Amniotic epithelial cell (primary cell): ENCODE data around the gene TSHZ2.
"Not testable (repeated sequence)": the region's sequence is repeated elsewhere in the genome, so short reads cannot be mapped to it uniquely, and the experiment has no call there.

ENCODE experiments used
- DNase-seq: peaks from one replicate; pipeline ENCODE4 v3.0.0-alpha.2; 2010; ENCODE audit warnings: low read depth

The TSHZ2 gene

DNA sequence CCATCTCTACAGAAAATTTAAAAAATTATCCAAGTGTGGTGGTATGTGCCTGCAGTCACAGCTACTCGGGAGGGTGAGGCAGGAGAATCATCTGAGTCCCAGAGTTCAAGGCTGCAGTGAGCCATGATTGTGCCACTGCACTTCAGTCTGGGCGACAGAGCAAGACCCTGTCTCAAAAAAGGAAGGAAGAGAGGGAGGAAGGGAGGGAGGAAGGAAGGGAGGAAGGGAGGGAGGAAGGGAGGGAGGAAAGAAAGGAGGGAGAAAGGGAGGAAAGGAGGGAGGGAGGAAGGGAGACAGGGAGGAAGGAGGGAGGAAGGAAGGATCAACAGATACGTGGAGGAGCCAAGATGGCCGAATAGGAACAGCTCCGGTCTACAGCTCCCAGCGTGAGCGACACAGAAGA is 531.4 kb downstream of the TSHZ2 start:
- DNase-seq = no peak

DNA sequence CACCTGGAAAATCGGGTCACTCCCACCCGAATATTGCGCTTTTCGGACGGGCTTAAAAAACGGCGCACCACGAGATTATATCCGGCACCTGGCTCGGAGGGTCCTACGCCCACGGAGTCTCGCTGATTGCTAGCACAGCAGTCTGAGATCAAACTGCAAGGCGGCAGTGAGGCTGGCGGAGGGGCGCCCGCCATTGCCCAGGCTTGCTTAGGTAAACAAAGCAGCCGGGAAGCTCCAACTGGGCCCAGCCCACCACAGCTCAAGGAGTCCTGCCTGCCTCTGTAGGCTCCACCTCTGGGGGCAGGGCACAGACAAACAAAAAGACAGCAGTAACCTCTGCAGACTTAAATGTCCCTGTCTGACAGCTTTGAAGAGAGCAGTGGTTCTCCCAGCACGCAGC is 531.9 kb downstream of the TSHZ2 start:
- not testable (repeated sequence) for DNase-seq

DNA sequence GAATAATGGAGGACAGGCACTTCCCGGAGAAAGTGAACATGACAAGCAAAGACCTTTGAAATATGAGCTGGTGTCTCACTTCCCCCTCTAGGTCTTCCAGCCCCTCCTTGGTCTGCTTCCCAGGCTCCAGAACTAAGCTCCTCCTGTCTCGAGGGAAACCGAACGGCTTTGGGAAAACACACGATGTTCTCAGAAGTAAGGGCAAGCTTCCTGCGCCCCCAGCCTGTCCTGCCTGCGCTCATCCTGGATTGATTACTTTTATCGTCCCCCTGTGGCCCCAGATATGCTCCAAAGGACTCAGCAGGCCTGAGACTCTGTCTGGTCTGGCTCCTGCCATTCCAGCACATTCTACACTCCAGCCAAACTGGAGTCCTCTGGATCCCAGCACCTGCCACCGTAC is 538.1 kb downstream of the TSHZ2 start:
- no peak for DNase-seq

DNA sequence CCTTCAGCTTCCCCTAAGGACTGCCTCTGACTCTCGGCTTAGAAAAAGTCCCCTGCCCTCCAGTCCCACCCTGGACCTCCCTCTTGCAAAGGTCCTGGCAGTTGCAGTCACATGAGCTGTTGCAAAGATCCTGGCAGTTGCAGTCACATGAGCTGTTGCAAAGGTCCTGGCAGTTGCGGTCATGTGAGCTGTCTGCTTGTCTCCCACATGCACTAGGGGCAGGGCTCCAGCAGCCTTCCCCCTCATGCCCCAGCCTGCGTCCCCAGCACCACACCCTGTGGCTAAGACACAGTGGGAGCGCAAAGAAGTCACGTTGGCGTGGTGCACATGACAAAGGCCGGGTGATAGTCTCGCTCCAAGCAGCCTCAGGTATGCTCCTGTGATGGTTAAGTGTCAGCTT is 538.5 kb downstream of the TSHZ2 start:
- DNase-seq = no peak

DNA sequence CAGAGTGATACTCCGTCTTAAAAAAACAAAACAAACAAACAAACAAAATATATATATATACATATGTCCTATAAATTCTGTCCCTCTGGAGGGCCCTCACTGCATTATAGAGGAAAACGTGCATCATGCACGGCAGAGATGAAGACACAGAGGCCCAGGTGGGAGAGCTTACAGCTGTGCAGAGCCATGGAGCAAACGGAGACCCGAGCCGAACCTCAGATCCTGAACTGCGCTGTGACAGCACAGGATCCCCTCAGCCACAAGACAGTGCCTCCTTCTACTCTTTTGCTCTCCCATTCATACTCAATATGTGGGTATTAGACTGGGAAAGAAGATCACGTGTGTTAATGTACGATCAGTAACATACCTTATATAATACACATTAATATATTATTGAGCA is 539.9 kb downstream of the TSHZ2 start:
- no peak for DNase-seq

DNA sequence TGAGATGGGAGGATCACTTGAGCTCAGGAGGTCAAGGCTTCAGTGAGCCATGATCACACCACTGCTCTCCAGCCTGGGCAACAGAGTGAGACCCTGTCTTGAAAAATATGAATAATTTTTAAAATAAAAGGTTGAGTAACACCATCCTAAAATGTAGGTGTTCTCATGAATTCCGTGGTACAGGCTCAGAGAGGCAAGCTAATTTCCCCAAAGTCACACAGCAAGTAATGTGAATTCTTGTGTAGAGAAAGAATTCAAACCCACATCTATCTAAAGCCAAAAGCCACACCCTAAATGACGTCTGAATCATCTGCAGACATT is 541.0 kb downstream of the TSHZ2 start:
- no peak for DNase-seq

DNA sequence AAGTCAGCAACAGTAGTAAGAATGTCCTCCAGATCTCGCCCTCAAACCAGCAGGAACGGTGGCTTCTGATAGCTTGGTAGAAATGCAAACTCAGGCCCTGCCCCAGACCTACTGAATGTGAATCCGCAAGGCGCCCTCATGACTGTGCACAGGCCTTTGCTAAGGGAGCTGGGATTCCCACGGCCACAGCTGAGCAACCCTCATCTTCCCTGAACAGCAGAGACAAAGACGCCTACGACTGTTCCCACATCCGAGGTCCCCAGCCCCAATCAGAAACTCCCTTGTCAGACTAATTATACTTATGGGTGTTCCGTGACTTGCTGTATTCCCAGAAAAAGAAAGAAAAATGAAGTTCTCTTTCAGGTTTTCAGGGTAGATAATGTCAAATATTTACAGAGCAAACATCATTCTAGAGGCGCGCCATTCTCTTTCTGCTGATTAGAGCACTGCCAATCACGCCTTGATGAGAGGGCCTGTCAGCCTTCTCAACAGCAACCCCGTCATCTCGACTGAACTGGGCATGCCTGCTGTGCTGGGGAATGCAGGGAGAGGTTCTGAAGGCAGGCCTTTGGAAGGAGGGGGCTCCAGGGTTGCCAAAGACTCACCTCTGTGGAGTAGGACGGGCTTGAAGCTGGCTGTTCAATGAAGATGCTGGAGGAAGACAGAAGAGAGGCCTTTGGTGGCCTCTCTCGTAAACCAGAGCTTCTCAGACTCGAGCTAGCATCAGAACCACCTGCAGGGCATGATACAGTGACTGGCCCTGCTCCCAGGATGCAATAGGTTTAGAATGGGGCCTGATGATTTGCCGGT is 541.5 kb downstream of the TSHZ2 start:
- DNase-seq = no peak

DNA sequence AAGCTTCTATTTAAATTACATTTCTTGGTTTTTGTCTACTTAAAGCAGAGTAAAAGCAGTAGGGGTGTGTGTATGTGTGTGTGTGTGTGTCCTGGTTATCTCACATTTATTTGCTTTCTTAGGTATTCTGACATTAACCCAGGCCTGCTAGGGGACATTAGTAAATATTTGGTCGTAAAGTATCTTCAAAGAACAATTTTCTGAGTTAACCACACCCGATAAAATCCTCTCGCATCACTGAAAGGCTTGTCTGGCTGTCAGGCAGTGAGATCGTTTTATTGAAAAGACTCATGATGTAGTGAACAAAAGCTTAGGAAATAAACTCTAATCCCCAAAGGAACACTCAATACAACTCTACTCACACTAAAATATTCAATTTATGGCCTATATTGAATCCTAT is 543.6 kb downstream of the TSHZ2 start:
- DNase-seq = no peak

DNA sequence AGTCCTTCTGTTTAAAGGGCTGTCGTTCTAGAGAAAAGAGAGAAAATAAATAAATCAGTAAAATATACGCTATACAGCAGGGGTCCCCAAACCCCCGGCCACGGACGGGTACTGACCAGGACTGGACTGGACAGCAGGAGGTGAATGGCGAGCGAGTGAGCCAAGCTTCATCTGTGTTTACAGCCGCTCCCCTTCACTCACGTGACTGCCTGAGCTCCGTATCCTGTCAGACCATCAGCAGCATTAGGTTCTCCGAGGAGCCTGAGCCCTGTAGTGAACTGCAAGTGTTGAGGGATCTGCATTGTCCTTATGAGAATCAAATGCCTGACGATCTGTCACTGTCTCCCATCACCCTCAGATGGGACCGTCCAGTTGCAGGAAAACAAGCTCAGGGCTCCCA is 545.0 kb downstream of the TSHZ2 start:
- DNase-seq = no peak

DNA sequence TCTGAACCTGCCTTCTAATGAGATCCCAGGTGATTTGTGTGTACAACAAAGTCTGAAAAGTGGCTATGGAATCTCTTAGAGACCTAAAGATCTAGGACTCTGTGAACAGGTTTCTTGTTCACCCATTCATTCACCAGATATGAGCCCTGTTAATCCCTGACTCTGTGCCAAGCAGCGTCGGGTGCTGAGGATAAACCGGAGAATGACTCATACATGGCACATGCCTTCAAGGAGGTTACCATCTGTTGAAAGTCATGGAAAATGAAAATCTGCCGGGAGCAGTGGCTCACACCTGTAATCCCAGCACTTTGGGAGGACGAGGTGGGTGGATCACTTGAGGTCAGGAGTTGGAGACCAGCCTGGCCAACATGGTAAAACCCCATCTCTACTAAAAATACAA is 549.3 kb downstream of the TSHZ2 start:
- peak; percentile 56 for DNase-seq

DNA sequence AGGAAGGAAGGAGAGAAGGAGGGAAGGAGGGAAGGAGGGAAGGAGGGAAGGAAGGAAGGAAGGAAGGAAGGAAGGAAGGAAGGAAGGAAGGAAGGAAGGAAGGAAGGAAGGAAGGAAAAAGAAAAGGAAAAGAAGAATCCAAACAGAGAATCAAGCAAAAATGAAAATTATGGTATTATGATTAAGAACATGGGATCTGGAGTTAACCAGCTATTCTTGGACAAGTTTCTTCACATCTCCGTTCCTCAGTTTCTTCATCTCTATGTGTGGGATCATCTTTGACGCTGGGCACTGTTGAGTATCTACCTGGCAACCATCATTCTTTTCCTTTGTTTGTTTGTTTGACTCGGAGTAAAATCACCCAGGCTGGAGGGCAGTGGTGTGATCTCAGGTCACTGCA is 549.9 kb downstream of the TSHZ2 start:
- no peak for DNase-seq

DNA sequence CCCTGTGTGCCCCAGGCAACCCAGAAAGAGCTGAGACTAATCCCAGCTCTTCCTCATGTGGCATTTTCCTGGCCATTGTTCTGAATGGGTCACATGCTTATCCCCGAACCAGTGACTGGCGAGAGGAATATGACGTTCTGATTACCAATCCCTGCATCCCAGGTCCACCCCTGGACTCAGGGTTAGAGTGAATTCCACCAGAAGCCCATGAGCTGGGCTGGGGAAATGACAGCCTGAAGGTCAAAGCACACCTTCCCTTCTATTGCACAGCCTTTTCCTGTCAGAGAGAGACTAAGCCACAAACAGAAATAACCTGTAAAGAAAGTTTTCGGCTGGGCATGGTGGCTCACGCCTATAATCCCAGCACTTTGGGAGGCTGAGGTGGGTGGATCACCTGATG is 550.5 kb downstream of the TSHZ2 start:
- no peak for DNase-seq

DNA sequence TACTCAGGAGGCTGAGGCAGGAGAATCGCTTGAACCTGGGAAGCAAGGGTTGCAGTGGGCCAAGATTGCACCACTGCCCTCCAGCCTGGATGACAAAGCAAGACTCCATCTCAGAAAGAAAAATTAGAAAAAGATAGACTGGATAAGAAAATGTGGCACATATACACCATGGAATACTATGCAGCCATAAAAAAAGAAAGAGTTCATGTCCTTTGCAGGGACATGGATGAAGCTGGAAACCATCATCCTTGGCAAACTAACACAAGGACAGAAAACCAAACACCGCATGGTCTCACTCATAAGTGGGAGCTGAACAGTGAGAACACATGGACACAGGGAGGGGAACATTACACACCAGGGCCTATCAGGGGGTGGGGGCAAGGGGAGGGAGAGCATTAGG is 551.5 kb downstream of the TSHZ2 start:
- DNase-seq = not testable (repeated sequence)

DNA sequence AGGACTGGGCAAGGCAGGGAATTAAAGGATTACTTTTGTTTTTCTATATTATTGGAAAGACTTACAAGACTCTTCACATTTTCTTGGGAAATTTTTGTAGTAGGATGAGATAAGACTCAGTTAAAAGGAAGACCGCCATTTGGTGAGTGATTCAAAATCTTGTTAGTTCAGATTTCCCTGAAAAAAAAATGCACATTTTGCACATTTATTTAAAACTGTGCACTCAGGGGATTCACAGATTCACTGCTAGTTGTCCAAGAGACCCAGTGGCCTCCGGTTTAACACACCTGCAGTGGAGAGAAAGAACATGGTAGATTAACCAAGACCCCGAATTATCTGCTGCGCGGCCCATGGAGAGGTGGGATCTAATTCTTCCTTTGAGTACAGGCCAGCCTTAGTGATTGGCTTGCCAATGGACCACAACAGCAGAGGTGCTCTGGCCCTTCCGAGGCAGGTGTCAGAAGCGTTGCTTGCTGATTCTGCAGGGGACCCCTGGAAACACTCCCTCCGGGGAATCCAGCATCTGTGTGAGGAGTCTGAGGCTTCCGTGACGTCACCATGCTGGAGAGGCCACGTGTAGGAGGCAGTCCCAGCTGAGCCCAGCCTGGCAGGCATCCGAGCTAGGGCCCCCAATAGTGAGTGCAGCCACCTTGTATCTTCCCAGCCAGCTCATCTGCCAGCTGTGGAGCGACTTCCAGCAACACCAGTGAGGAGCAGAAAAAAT is 552.6 kb downstream of the TSHZ2 start:
- no peak for DNase-seq

DNA sequence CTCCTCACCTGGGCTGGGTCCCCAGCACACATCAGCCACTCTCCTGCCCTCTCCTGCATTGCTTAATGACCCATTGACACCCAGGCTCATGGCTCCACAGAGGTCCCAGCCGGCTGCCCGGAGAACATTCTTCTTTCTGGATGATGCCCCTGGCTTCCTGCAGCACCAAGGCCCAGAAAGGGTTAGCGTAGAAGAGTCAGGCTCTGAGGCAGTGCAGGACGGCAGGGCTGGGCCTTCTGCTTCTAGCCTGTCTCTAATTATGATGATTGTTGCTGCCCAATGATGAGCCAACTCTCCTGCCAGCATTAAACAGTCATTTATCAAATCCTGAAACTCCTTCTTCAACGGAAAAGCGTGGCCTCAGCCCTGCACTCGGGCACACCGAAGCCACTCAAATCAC is 555.0 kb downstream of the TSHZ2 start:
- DNase-seq = no peak

DNA sequence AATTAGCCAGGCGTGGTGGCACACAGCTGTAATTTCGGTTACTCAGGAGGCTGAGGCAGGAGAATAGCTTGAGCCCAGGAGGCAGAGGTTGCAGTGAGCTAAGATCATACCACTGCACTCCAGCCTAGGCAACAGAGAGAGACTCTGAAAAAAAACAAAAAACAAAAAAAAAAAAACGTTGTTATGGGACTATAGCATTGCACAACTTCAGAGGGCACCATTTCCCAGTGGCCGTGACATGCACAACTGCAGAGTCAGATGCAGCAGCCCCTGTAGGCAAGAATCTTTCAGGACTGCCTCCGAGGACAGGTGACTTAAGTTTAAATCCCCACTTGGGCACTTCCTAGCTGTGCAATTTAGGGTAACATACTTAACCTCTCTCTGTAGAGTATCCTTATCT is 557.5 kb downstream of the TSHZ2 start:
- DNase-seq = no peak

DNA sequence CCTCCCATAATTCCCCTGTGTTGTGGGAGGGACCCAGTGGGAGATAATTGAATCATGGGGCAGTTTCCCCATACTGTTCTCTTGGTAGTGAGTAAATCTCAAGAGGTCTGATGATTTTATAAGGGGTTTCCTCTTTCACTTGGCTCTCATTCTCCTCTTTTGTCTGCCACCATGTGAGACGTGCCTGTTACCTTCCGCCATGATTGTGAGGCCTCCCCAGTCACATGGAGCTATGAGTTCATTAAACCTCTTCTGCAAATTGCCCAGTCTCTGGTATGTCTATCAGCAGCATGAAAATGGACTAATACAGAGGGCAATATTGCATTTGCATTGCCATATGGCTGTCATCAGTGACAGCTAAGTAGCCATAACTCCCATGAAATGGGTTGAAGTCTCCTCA is 558.3 kb downstream of the TSHZ2 start:
- no peak for DNase-seq

DNA sequence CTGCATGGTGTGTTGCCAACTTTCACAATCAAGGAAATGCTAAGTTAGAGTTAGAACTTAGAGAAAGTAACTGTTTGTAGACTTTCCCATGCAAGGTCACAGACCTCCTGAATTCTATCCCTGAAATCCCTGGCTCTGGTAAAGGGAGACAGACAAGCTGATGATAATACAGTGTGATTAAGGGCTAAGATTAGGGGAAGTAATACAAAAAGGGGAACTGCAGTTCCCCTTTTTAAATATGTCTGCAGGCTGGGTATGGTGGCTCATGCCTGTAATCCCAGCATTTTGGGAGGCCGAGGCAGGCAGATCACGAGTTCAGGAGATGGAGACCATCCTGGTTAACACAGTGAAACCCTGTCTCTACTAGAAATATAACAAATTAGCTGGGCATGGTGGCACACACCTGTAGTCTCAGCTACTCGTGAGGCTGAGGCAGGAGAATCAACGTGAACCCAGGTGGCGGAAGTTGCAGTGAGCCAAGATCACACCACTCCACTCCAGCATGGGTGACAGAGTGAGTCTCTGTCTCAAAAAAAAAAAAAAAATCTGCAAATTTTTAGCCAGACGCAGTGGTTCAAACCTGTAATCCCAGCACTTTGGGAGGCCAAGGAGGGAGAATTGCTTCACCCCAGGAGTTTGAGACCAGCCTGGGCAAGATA is 560.6 kb downstream of the TSHZ2 start:
- not testable (repeated sequence) for DNase-seq

DNA sequence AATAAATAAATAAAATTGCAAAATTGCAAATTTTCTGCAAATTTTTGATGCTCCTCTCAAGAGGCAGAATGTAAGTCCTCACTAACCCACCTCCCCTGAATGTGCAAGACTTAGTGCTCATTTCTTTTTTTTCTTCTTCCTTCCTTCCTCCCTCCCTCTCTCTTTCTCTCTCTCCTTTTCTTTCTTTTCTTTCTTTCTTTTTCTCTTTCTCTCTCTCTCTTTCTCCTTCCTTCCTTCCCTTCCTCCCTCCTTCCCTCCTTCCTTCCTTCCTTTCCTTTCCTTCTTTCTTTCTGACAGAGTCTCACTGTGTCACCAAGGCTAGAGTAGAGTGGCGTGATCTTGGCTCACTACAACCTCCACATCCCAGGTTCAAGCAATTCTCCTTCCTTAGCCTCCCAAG is 561.3 kb downstream of the TSHZ2 start:
- DNase-seq = no peak

DNA sequence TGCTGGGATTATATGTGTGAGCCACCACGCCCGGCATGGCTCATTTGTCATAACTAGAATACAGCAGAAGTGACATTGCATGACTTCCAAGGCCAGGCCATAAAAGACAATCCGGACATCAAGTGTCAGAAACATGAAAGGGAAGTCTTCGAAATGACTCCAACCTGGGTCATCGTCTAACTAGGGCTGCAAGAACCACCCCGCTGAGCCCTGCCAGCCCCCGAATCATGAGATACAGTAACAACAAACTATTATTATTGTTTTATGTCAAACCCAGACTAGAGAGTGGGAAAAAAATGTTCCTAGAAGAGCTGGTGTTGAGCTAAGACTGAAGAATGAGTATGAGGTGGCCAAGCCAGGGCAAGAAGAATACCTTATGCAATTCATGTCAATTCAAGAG is 561.9 kb downstream of the TSHZ2 start:
- no peak for DNase-seq

DNA sequence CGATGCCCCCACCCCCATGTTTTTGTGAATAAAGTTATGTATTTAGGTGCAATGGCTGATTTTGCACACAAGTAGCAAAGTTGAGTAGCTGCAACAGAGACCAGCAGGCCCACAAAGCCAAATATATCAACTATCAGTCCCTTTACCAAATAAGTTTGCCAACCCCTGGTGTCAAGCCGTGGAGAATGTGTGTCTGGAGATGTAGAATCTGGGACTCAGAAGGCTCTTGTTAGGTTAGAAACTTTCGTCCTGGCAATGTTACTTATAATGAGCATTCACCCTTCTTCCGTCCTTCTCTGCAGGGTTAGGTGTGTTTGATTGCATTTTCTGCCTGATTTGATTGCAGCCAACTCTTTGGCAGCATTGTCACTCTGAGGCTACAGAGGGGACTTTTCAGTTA is 563.7 kb downstream of the TSHZ2 start:
- DNase-seq = no peak

DNA sequence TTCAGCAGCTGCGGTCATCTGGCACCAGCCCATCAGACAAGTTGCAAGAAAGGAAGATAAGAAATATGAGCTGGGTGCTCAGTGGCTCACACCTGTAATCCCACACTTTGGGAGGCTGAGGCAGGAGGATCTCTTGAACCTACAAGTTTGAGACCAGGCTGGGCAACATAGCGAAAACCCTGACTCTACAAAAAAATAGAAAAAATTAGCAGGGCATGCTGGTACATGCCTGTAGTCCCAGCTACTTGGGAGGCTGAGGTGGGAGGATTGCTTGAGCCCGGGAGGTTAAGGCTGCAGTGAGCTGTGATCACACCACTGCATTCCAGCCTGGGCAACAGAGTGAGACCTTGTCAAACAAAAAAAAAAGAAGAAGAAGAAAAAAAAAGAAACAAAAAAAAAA is 564.2 kb downstream of the TSHZ2 start:
- not testable (repeated sequence) for DNase-seq

DNA sequence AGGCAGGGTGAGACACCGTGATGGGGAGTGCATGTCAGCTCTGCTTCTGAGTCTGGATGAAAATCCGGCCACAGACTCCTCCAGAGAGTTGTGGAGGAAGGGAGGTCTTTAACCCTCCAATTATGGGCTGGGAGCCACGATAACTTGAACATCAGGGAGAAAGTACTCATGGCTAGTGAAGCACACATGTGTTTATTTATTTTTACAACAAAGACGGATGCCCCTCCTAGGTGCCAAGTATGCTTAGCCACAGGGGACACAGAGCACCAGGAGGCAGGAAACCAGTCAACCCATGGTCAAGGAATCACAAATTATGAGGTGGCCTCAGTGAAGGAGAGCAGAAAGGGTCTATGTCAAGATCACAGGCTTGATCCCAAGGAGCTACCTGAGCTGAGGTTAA is 567.4 kb downstream of the TSHZ2 start:
- DNase-seq = no peak
